Small intestine (tissue), 7 donors: ENCODE results near the gene MED8. TPM values are rescaled to one million over a fixed set of nuclear protein-coding genes. Genes with fewer than 3 reads are reported as not detected.
"Not testable (repeated sequence)": the region's sequence is repeated elsewhere in the genome, so short reads cannot be mapped to it uniquely, and the experiment has no call there.

Experiments used
- DNase-seq, 2 donors: peaks; one replicate each; pipeline versions ENCODE4 v3.0.0 to v3.0.0-alpha.2; 2013
- FAIRE-seq: peaks from 2 replicates; lab custom pipeline; 2012; peaks lifted over from hg19 to GRCh38; lab: Jason Lieb, UNC
- H3K27ac ChIP-seq, 3 donors: one replicate each; pipeline ENCODE4 v1.5.1; 2013; ENCODE audit warnings: low read length in 2 of 3, mild to moderate bottlenecking in 2 of 3, control low read depth in 1 of 3, inconsistent platforms in 1 of 3, low read depth in 1 of 3, moderate library complexity in 1 of 3
- H3K27me3 ChIP-seq, 3 donors: one replicate each; pipeline ENCODE4 v1.6.1; 2013; ENCODE audit warnings: low read length in 3 of 3, inconsistent platforms in 1 of 3; ENCODE audit not compliant: control insufficient read depth in 3 of 3, insufficient read depth in 3 of 3
- H3K36me3 ChIP-seq, 3 donors: one replicate each; pipeline ENCODE4 v1.6.1; 2013; ENCODE audit warnings: low read length in 3 of 3, inconsistent platforms in 1 of 3, low read depth in 1 of 3, mild to moderate bottlenecking in 1 of 3, moderate library complexity in 1 of 3; ENCODE audit not compliant: control insufficient read depth in 3 of 3, insufficient read depth in 2 of 3
- H3K4me1 ChIP-seq, 3 donors: one replicate each; pipeline ENCODE4 v1.6.1; 2013; ENCODE audit warnings: low read length in 2 of 3, inconsistent platforms in 1 of 3, low read depth in 1 of 3, mild to moderate bottlenecking in 1 of 3, moderate library complexity in 1 of 3; ENCODE audit not compliant: control insufficient read depth in 3 of 3, insufficient read depth in 2 of 3
- H3K4me3 ChIP-seq, 3 donors: one replicate each; pipeline ENCODE4 v1.5.1; 2013; ENCODE audit warnings: low read length in 3 of 3, control low read depth in 1 of 3, inconsistent platforms in 1 of 3, low read depth in 1 of 3, mild to moderate bottlenecking in 1 of 3, moderate library complexity in 1 of 3
- H3K9me3 ChIP-seq, 2 donors: one replicate each; pipeline ENCODE4 v1.6.1; 2013; ENCODE audit warnings: low read depth in 1 of 2, low read length in 1 of 2; ENCODE audit not compliant: control insufficient read depth in 2 of 2, insufficient read depth in 1 of 2
- WGBS, 3 donors: extraction: QIAGEN DNeasy Blood & Tissue Kit; methylation state at CpG; one replicate each; pipeline ENCODE4 v1.1.7; 2013; 5-methylcytosine and 5-hydroxymethylcytosine counted together
- polyA plus RNA-seq, 4 donors: library from polyadenylated mRNA; stranded (reverse) in 3 of 4; unstranded in 1 of 4; fragments of 200-250 nt in 3 of 4; fragments of 120-200 nt in 1 of 4; gene quantifications; one replicate each; pipeline versions ENCODE4 v1.2.1 to v1.2.3, GENCODE V29; 2013
- donor health status: healthy with polysubstance abuse.
- donor health status: control.
- donor health status: control.
- donor health status: Bipolar disorder and iron deficiency.
- donor health status: healthy.

The MED8 gene
- polyA plus RNA-seq, 4 donors = 36.5 to 40.3 (median 37.7) TPM

DNA sequence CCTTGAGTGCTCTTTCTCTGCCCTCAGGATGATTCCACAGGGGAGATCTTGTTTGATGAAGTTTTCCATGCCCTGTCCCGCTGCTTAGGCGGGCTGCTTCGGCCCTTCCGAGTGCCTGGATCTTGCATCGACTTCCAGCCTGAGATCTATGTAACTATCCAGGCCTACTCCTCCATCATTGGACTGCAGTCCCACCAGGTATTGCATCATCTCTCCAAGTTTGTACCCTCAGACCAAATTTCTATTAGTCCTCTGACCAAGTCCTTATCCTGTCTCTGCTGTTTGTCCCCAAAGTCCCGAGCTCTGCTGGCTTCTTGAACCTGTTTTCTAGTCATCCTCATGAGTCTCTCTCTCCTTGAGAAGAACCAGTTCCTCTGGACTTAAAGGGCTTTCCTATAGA, 14.8 kb upstream of the MED8 start:
- 96 to 99% (median 97%) methylated on average over 6 of the region's 6 CpGs for WGBS, 3 donors
- FAIRE-seq (no peak), DNase-seq (no peak)
- H3K27me3 ChIP-seq = no peaks in the 10 kb centered on the region
- H3K36me3 ChIP-seq = peaks cover 14 to 44% (median 16%) of the 10 kb centered on the region in 3 donors
- no peaks in the 10 kb centered on the region for H3K9me3 ChIP-seq
- H3K4me3 ChIP-seq = no peak overlapping the region
- peaks cover 3 to 20% (median 5%) of the 10 kb centered on the region in 3 donors for H3K4me1 ChIP-seq
- H3K27ac ChIP-seq = no peak overlapping the region

DNA sequence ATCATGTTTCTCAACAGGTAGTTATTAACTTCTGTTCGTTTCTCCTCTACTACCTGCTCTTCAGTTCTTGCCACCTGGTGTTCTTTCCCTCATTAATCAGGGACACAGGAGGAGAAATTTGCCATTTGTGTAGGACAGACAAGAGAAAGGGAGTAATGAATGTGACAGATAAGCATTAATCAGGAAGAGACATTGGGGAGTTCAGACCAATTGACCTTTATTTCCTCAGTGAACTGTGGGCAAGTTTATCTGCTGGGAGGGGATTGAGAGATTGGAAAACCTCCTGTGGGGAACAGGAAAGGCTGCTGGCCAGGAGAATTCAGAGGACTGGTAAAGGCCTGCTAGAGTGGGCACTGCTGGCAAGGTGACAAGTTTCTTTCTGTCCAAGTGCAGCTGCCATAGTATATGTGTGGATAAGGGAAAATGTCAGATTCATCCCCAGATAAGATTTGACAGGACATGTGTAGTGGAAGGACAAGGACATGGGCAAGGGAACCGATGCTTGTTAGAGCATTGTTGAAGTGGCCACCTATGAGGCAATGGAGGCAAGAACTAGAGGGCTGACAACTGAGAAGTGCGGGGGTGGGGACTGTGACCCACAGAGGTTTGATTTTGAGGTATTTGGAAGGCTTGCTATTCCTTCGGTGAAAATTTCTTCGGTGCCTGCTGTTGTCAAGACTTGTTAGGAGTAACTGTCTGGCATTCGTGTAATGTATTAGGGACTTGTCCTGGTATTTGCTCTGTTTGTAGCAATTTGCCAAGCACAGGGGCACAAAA, 12.7 kb upstream of the MED8 start:
- H3K27me3 ChIP-seq = no peaks in the 10 kb centered on the region
- peaks cover 11 to 33% (median 16%) of the 10 kb centered on the region in 3 donors for H3K36me3 ChIP-seq
- WGBS, 3 donors = 85 to 90% (median 89%) methylated on average over 6 of the region's 6 CpGs
- no peak for FAIRE-seq
- H3K27ac ChIP-seq = no peak overlapping the region
- H3K4me3 ChIP-seq = no peak overlapping the region
- peak in 1 of 2 donors; percentile 13 for DNase-seq
- peaks cover 3 to 20% (median 5%) of the 10 kb centered on the region in 3 donors for H3K4me1 ChIP-seq
- no peaks in the 10 kb centered on the region for H3K9me3 ChIP-seq

DNA sequence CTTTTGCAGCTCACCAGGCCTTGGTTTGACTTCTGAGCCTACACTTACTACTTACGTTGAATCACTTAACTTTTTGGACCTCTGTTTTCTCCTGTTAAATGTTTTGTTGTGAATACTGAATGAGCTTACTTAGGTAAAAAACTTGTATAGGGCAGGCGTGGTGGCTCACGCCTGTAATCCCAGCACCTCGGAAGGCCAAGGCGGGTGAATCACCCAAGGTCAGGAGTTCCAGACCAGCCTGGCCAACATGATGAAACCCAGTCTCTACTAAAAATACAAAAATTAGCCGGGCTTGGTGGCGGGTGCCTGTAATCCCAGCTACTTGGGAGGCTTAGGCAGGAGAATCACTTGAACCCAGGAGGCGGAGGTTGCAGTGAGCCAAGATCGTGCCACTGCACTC, 10.8 kb upstream of the MED8 start:
- peaks cover 11 to 27% (median 17%) of the 10 kb centered on the region in 3 donors for H3K36me3 ChIP-seq
- FAIRE-seq, H3K27ac ChIP-seq, H3K9me3 ChIP-seq, H3K27me3 ChIP-seq, H3K4me3 ChIP-seq, H3K4me1 ChIP-seq, DNase-seq: not testable (repeated sequence)
- 95 to 98% (median 97%) methylated on average over 9 of the region's 9 CpGs for WGBS, 3 donors

DNA sequence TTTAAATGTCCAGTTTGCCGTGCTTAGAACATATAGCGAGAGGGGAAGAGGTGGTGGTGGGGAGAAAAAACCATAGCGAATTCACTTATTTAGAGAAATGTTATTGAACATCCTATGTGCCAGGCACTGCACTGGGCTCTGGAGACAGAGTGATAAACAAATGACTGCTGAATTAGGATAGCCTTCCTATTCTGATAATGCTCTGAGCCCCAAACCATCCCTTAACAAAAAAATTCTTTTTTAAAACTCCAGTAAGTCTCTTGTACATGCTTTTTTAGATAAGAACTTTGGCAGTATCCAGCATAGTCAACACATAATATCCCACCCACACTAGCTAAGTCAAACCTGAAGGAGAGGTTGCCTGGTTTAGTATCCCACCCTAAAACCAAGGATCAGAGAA, 8.6 kb upstream of the MED8 start:
- peaks cover 0 to 5% (median 5%) of the 10 kb centered on the region in 3 donors for H3K4me1 ChIP-seq
- H3K36me3 ChIP-seq = peaks cover 7 to 19% (median 8%) of the 10 kb centered on the region in 3 donors
- H3K27me3 ChIP-seq = no peaks in the 10 kb centered on the region
- DNase-seq (no peak), FAIRE-seq (no peak)
- H3K4me3 ChIP-seq = no peak overlapping the region
- no peaks in the 10 kb centered on the region for H3K9me3 ChIP-seq
- no peak overlapping the region for H3K27ac ChIP-seq
- WGBS, 3 donors = 94 to 97% (median 97%) methylated on average over 3 of the region's 3 CpGs

GRCh38 chr1:43396059-43396458, 6.5 kb upstream of the MED8 start:
- no peaks in the 10 kb centered on the region for H3K4me1 ChIP-seq
- H3K27ac ChIP-seq = no peak overlapping the region
- no peak overlapping the region for H3K4me3 ChIP-seq
- FAIRE-seq = no peak
- no peaks in the 10 kb centered on the region for H3K9me3 ChIP-seq
- H3K27me3 ChIP-seq = no peaks in the 10 kb centered on the region
- H3K36me3 ChIP-seq = peaks cover 3 to 16% (median 5%) of the 10 kb centered on the region in 3 donors
- no peak for DNase-seq
- WGBS, 3 donors = 58 to 68% (median 61%) methylated on average over 1 of the region's 1 CpG

DNA sequence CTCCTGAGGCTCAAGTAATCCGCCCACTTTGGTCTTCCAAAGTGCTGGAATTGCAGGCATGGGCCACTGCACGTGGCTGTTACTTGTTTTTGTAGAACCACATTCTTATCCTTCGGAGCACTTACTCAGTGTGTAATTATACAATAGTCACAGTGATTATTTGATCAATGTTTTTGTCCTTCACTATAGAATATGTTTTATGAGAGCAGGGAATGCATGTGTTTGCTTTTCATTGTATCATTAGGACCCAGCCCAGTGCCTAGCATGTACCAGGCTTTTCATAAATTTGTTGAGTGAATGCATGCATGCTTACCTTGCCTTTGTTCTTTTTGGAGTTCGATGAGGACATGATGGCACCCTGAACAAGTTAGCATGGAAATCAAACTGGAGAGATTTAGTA, 5.9 kb upstream of the MED8 start:
- peaks cover 3 to 12% (median 5%) of the 10 kb centered on the region in 3 donors for H3K36me3 ChIP-seq
- H3K4me1 ChIP-seq = peaks cover 0 to 4% (median 0%) of the 10 kb centered on the region in 3 donors
- H3K27me3 ChIP-seq = no peaks in the 10 kb centered on the region
- DNase-seq (no peak), FAIRE-seq (no peak)
- no peak overlapping the region for H3K4me3 ChIP-seq
- WGBS, 3 donors = 91 to 94% (median 94%) methylated on average over 4 of the region's 4 CpGs
- H3K27ac ChIP-seq = no peak overlapping the region
- H3K9me3 ChIP-seq = no peaks in the 10 kb centered on the region

- Histone ChIP-seq H3K36me3 (peaks cover 3 to 14% (median 5%) of the 10 kb centered on the region in 3 donors), H3K9me3 (no peaks in the 10 kb centered on the region), H3K4me1 (peaks cover 2 to 13% (median 7%) of the 10 kb centered on the region in 3 donors), H3K27me3 (no peaks in the 10 kb centered on the region), H3K4me3 (no peak overlapping the region), H3K27ac (no peak overlapping the region)
- FAIRE-seq (no peak), DNase-seq (no peak)
- WGBS, 3 donors = 63 to 77% (median 64%) methylated on average over 3 of the region's 3 CpGs
Measured at GRCh38 chr1:43392702-43393101, 3.1 kb upstream of the MED8 start.

DNA sequence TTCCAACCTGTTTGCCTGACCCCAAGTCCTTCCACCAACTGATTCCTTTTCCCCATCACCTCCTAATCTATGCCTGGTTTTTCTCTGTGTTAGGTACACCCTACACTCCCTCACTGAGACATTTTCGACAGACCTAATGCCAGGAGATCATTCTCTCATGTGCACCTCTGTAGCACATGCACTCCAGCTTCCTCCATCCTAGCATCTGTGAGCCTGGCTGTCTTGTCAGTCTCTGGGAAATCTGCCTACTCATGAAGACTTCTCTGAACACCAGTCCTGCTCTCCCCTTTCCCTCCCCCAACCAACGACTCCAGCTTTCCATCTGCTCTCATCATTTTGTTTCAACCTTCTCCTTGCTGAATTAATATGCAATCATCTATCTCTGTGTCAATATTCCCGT, 987 bp downstream of the MED8 start:
- H3K36me3 ChIP-seq = peaks cover 18 to 22% (median 19%) of the 10 kb centered on the region in 3 donors
- H3K4me1 ChIP-seq = peaks cover 2 to 13% (median 8%) of the 10 kb centered on the region in 3 donors
- H3K27ac ChIP-seq = no peak overlapping the region
- H3K4me3 ChIP-seq = peak overlapping the region; percentile 82 to 97 (median 88)
- H3K27me3 ChIP-seq = no peaks in the 10 kb centered on the region
- WGBS, 3 donors = 22 to 46% (median 34%) methylated on average over 3 of the region's 3 CpGs
- DNase-seq = no peak
- no peaks in the 10 kb centered on the region for H3K9me3 ChIP-seq
- FAIRE-seq = no peak
